LNCAP (cell line): ENCODE measurements around the gene ATP6V1B1.

Experiments used
- TF ChIP-seq, protein P1 (sequence below): fragments of 450-650 bp; IDR thresholded peaks from 2 replicates; pipeline ENCODE4 v1.5.1; 2017; ENCODE audit warnings: mild to moderate bottlenecking

Gene ATP6V1B1

GRCh38 chr2:71003396-71003795 lies 67.7 kb downstream of the ATP6V1B1 start:
- TF ChIP-seq, protein P1, sequence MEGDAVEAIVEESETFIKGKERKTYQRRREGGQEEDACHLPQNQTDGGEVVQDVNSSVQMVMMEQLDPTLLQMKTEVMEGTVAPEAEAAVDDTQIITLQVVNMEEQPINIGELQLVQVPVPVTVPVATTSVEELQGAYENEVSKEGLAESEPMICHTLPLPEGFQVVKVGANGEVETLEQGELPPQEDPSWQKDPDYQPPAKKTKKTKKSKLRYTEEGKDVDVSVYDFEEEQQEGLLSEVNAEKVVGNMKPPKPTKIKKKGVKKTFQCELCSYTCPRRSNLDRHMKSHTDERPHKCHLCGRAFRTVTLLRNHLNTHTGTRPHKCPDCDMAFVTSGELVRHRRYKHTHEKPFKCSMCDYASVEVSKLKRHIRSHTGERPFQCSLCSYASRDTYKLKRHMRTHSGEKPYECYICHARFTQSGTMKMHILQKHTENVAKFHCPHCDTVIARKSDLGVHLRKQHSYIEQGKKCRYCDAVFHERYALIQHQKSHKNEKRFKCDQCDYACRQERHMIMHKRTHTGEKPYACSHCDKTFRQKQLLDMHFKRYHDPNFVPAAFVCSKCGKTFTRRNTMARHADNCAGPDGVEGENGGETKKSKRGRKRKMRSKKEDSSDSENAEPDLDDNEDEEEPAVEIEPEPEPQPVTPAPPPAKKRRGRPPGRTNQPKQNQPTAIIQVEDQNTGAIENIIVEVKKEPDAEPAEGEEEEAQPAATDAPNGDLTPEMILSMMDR: no peak

DNA sequence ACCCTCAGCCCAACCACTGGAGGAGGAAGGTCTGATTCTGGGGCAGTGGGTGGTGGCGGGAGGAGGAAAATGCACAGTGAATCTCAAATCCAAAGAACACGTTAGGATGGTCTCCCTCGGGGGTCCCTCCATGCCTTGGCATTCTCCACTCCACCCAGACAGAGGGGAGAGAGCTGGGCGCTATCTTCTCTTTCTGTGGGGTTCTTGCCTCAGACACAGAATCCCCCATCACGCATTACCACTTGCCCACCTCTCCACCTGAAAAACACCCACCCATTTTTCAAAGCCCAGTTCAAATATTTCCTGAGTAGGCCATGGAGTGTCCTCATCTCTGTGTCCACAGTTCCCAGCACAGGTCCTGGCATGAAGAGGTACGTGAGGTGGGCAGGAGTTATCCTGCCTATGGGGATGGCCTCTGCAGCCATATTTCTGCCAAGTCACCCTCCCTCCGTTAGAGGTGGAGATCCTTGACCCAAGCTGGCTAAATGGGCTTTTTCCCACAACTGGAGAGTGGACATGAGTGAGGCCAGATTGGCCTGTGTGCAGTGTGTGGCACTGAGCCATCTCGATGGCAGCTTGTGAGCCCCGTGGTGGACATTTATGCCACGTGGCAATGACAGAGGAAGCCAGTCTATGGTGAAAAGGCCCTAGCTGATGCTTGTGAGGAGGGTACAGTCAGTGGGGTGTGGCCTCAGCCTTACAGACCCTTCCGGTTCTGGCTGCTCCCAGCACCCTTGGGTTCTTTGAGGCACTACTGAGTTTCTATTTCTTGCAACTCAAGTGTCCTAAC lies 68.5 kb downstream of the ATP6V1B1 start:
- TF ChIP-seq, protein P1: no peak

DNA sequence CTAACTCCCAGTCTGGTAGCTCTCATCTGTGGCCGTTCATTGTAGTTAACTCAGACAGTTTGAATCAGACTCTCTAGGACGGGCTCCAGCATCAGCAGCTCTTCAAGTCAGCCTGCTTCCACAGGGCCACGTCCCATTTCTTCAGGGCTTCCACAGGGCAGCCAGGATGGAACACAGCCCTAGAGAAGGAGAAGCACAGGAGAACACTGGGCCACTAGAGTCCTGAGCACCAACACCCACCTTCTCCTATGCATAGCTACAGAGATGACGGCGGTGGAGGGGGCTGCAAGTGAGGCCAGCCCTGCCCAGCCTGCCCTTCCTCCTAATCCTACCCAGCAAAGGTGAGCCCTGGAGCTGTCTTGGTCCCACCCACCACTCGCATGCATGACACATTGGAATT lies 69.2 kb downstream of the ATP6V1B1 start:
- TF ChIP-seq, protein P1: no peak

DNA sequence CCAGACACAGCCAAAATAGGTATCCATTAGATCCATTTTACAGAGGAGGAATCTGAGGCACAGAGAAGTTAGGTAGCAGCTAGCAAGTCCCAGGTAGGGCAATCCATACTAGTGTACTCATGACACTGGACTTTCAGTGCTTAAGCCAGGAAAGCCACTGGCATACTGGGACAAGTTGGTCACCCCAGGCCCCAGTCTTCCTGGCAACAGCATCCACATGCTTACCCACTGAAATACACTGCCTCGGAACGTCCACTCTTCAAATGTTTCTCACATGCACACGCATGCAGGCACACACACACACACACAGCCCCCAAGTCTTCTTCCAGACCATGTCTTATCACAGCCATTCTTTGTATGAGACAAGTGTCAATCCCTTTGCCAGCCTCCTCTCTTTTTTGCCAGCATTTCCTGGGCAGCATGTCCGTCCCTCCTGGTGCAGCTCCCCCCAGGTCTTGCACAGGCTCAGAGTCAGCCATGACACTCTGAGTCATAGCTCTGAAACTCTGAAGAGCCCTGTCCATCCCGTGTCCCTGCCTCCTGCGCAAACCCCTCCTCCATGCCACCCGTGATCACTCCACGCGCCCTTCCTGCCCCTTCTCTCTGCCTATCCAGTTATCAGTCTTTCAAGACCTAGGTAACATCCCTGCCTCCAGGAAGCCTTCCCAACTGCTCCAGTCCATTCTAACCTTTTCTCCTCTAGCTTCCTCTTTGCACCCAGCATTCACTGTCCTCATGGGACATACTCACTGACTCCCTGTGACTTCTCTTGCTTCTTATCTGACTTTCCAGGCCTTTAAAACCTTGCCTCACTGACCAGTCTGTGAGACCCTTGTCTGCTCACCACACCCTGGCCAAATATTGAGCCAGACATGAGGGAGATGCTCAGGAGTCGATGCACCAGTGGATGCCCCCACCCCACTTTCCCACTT lies 69.8 kb downstream of the ATP6V1B1 start:
- TF ChIP-seq, protein P1: no peak

- TF ChIP-seq, protein P1: no peak
These were observed 70.6 kb downstream of the ATP6V1B1 start for GRCh38 chr2:71006323-71006722.

DNA sequence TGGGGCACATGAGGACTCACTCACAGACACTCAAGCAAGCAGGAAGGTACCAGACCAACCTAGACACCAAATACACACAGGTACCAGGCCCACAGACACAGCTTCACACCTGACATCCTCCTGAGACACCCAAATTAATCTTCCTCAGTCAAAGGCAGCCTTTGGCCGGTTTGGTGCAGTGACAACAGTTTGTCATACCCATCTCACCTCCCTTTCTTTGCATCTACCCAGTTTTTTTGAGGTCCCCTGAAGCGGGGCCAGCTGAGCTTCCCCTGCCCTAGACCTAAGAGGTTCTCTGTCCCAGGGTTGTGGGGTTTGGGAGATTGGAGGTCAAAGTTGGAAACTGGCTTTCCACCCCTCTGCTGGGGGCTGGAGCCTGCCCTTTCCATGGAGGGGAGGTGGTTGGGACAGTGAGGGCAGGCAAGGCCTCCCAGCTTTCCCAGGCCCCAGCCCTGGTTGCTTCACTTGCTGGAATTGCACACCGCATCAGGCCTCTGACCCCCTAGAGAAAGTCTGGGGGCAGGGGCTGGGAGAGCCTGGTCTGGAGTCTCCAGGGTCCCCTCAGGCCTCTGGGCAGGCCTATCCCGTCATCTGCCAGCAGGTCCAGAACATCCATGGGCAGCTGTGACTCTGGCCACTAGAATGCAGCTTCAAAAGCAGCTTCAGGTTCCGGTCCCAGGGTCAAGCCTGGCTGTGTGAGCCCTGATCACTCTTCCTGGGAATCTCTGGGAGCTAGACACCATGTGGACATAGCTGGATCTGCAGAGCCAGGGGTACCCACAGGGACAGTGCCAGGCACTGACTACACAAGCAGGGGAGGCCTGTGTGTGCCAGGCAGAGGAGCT lies 71.5 kb downstream of the ATP6V1B1 start:
- TF ChIP-seq, protein P1: no peak

DNA sequence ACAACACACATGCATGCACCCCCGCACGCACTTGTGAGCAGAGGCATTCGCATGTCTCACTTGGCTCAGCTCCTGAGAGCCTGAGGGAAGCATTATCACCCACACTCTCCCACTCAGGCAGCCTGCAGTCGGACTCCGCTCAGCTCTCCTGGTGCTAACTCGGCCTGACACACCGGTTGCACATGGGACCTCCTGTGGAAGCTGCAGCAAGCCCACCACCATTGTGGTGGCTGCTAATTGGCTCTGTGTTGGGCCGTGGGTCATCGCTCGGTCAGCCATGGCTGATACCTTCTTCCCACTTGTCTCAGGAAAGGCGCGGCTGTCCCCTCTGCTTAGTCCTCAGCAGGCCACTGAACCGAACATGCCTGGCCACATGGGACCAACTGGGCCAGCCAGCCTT lies 72.6 kb downstream of the ATP6V1B1 start:
- TF ChIP-seq, protein P1: no peak
